Measurements from ENCODE around the gene KRT33A. TPM values are rescaled to one million over a fixed set of nuclear protein-coding genes. Genes with fewer than 3 reads are reported as not detected.

The KRT33A gene
- total RNA-seq, 1 experiment from 2014 or later = not detected

- POLR2A ChIA-PET (ENCODE audit: unreplicated experiment) = no interaction called here
- H3F3A ChIP-seq (ENCODE audit: insufficient read depth, low read depth) = peaks cover 10% of the 10 kb centered on the region; the same call in 1 of the 2 replicates
- H3K9me2 ChIP-seq (ENCODE audit: insufficient read depth) = no peaks in the 10 kb centered on the region
- DNase-seq = no peak
- TF ChIP-seq EZH2 (IDR thresholded peaks at IDR 0.05; ENCODE audit: low read depth) = no peak
- no peak for TF ChIP-seq CTCF (conservative IDR thresholded peaks at IDR 0.05)
- H3K27ac ChIP-seq = 0 out of 2 replicates have a peak overlapping the region, but pooled peaks have one; percentile 40
- H3K36me3 ChIP-seq (ENCODE audit: low read depth) = no peaks in the 10 kb centered on the region
- H3K79me2 ChIP-seq (ENCODE audit: low read depth) = no peaks in the 10 kb centered on the region
- H3K4me2 ChIP-seq = peak overlapping the region; percentile 62
- intact Hi-C loops (cut with micrococcal nuclease; ENCODE audit: unreplicated experiment) = no loop called here
- H4K20me1 ChIP-seq (ENCODE audit: insufficient read depth) = no peaks in the 10 kb centered on the region
- no peaks in the 10 kb centered on the region for H3K27me3 ChIP-seq (ENCODE audit: insufficient read depth, low read depth)
- 0 out of 2 replicates have a peak, but pooled peaks cover 7% of the 10 kb centered on the region for H3K9me3 ChIP-seq (ENCODE audit: insufficient read depth, low read depth)
- CTCF ChIA-PET = no interaction called here
- peaks cover 43% of the 10 kb centered on the region for H3K4me1 ChIP-seq (replicated peaks; ENCODE audit: insufficient read depth)
- no peak overlapping the region for H3K4me3 ChIP-seq
- no TSS peak for BruUV-seq (replicated peaks)
- H2AFZ ChIP-seq = 0 out of 2 replicates have a peak overlapping the region, but pooled peaks have one; percentile 2
These were observed 10.1 kb downstream of the KRT33A start for GRCh38 chr17:41340494-41340893.

GRCh38 chr17:41339571-41340172 lies 11.0 kb downstream of the KRT33A start:
- TF ChIP-seq EZH2 (IDR thresholded peaks at IDR 0.05; ENCODE audit: low read depth) = no peak
- TF ChIP-seq CTCF (conservative IDR thresholded peaks at IDR 0.05) = no peak
- ChIA-PET CTCF (interaction anchor here (0.8 kb wide), 1 partner anchor 78 kb away, joined by 3 read pairs; no protein-coding TSS in a partner anchor), POLR2A (ENCODE audit: unreplicated experiment) (interaction anchor here (0.6 kb wide), 1 partner anchor 28 kb away, joined by 9 read pairs; no protein-coding TSS in a partner anchor)
- H3K36me3 ChIP-seq (ENCODE audit: low read depth) = no peaks in the 10 kb centered on the region
- 0 out of 2 replicates have a peak, but pooled peaks cover 7% of the 10 kb centered on the region for H3K9me3 ChIP-seq (ENCODE audit: insufficient read depth, low read depth)
- H3K27ac ChIP-seq = peak overlapping the region; percentile 53
- H3K9me2 ChIP-seq (ENCODE audit: insufficient read depth) = no peaks in the 10 kb centered on the region
- H3K4me1 ChIP-seq (replicated peaks; ENCODE audit: insufficient read depth) = peaks cover 51% of the 10 kb centered on the region
- DNase-seq = peak; percentile 33 to 68
- H3K4me3 ChIP-seq = no peak overlapping the region; the same call in 1 of the 2 replicates
- no peaks in the 10 kb centered on the region for H4K20me1 ChIP-seq (ENCODE audit: insufficient read depth)
- peaks cover 10% of the 10 kb centered on the region; the same call in 1 of the 2 replicates for H3F3A ChIP-seq (ENCODE audit: insufficient read depth, low read depth)
- H3K27me3 ChIP-seq (ENCODE audit: insufficient read depth, low read depth) = no peaks in the 10 kb centered on the region
- no peaks in the 10 kb centered on the region for H3K79me2 ChIP-seq (ENCODE audit: low read depth)
- no TSS peak for BruUV-seq (replicated peaks)
- H2AFZ ChIP-seq = peak overlapping the region; percentile 9; the same call in 1 of the 2 replicates
- H3K4me2 ChIP-seq = peak overlapping the region; percentile 62
- intact Hi-C loops (cut with micrococcal nuclease; ENCODE audit: unreplicated experiment) = loop anchor here (5.0 kb wide), 1 partner anchor 63 kb away; no protein-coding TSS in a partner anchor

GRCh38 chr17:41338961-41339485 lies 11.6 kb downstream of the KRT33A start:
- Histone ChIP-seq H3K4me2 (peak overlapping the region; percentile 62), H3K4me3 (no peak overlapping the region), H3K27me3 (ENCODE audit: insufficient read depth, low read depth) (no peaks in the 10 kb centered on the region), H3K27ac (peak overlapping the region; percentile 53), H3K36me3 (ENCODE audit: low read depth) (no peaks in the 10 kb centered on the region), H2AFZ (no peak overlapping the region), H3K79me2 (ENCODE audit: low read depth) (no peaks in the 10 kb centered on the region), H4K20me1 (ENCODE audit: insufficient read depth) (no peaks in the 10 kb centered on the region), H3F3A (ENCODE audit: insufficient read depth, low read depth) (peaks cover 10% of the 10 kb centered on the region; the same call in 1 of the 2 replicates), H3K9me3 (ENCODE audit: insufficient read depth, low read depth) (0 out of 2 replicates have a peak, but pooled peaks cover 7% of the 10 kb centered on the region), H3K4me1 (replicated peaks; ENCODE audit: insufficient read depth) (peaks cover 54% of the 10 kb centered on the region), H3K9me2 (ENCODE audit: insufficient read depth) (no peaks in the 10 kb centered on the region)
- ChIA-PET POLR2A (ENCODE audit: unreplicated experiment) (interaction anchor here (0.5 to 0.6 kb wide), 2 partner anchors 10 to 228 kb away, joined by 3 read pairs; no protein-coding TSS in a partner anchor), CTCF (interaction anchor here (0.6 to 0.8 kb wide), 2 partner anchors 17 to 78 kb away, joined by 3 to 5 read pairs; no protein-coding TSS in a partner anchor)
- TF ChIP-seq EZH2 (IDR thresholded peaks at IDR 0.05; ENCODE audit: low read depth) (no peak), CTCF (conservative IDR thresholded peaks at IDR 0.05) (no peak)
- intact Hi-C loops (cut with micrococcal nuclease; ENCODE audit: unreplicated experiment) = loop anchor here (5.0 kb wide), 1 partner anchor 63 kb away; no protein-coding TSS in a partner anchor
- DNase-seq = peak in 1 of 2 experiments; percentile 39
- BruUV-seq (replicated peaks) = no TSS peak

Measured in PC-9 (cell line).